ENCODE data around the gene BAHD1. TPM values are rescaled to one million over a fixed set of nuclear protein-coding genes. Genes with fewer than 3 reads are reported as not detected.

BAHD1 gene
- total RNA-seq, 4 donors from 2014 or later, result 9.0 to 35.5 (median 26.4) TPM

- DNase-seq, result peak; percentile 30
- no peaks in the 10 kb centered on the region for H3K9me3 ChIP-seq
- 0% methylated on average over 23 of the region's 119 CpGs; no CpG with 5 or more reads in 1 of the 2 donors for WGBS, 2 donors (ENCODE audit: low coverage in 1 of 2)
- TF ChIP-seq, protein P1, sequence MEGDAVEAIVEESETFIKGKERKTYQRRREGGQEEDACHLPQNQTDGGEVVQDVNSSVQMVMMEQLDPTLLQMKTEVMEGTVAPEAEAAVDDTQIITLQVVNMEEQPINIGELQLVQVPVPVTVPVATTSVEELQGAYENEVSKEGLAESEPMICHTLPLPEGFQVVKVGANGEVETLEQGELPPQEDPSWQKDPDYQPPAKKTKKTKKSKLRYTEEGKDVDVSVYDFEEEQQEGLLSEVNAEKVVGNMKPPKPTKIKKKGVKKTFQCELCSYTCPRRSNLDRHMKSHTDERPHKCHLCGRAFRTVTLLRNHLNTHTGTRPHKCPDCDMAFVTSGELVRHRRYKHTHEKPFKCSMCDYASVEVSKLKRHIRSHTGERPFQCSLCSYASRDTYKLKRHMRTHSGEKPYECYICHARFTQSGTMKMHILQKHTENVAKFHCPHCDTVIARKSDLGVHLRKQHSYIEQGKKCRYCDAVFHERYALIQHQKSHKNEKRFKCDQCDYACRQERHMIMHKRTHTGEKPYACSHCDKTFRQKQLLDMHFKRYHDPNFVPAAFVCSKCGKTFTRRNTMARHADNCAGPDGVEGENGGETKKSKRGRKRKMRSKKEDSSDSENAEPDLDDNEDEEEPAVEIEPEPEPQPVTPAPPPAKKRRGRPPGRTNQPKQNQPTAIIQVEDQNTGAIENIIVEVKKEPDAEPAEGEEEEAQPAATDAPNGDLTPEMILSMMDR (IDR thresholded peaks at IDR 0.05), result peak in 1 of 5 experiments; percentile 20
- TF ChIP-seq POLR2AphosphoS5 (IDR thresholded peaks at IDR 0.05) (no peak), EP300 (IDR thresholded peaks at IDR 0.05; ENCODE audit: low read depth) (no peak)
- in situ Hi-C loops (cut with MboI; ENCODE audit: low pct_ligation_motif_present in 1 of 4, low pct_unique_long_range_greater_than_20kb in 1 of 4, low sequenced_read_pairs in 3 of 4) (no loop called here), intact Hi-C loops (cut with DNase I; ENCODE audit: low total_unique reads) (no loop called here)
- H3K4me1 ChIP-seq, result peaks cover 27 to 61% (median 38%) of the 10 kb centered on the region in 4 donors
- H3K4me3 ChIP-seq, result peak overlapping the region; percentile 95 to 98 (median 95)
- H3K27me3 ChIP-seq, result peaks cover 11% of the 10 kb centered on the region
- peak overlapping the region; percentile 84 to 91 (median 90) for H3K27ac ChIP-seq
- H3K36me3 ChIP-seq, result no peaks in the 10 kb centered on the region
Measured at GRCh38 chr15:40441565-40442531, 1.1 kb downstream of the BAHD1 start.

- Histone ChIP-seq H3K4me1 (peaks cover 22 to 57% (median 34%) of the 10 kb centered on the region in 4 donors), H3K9me3 (no peaks in the 10 kb centered on the region), H3K4me3 (no peak overlapping the region), H3K27me3 (no peaks in the 10 kb centered on the region), H3K36me3 (no peaks in the 10 kb centered on the region), H3K27ac (no peak overlapping the region)
- intact Hi-C loops (cut with DNase I; ENCODE audit: low total_unique reads), result no loop called here
- TF ChIP-seq POLR2A (IDR thresholded peaks at IDR 0.05) (no peak), POLR2AphosphoS5 (IDR thresholded peaks at IDR 0.05) (no peak), EP300 (IDR thresholded peaks at IDR 0.05; ENCODE audit: low read depth) (no peak)
- TF ChIP-seq, protein P1 (IDR thresholded peaks at IDR 0.05), result no peak
- 85 to 90% methylated on average over 4 of the region's 4 CpGs for WGBS, 2 donors (ENCODE audit: low coverage in 1 of 2)
- in situ Hi-C loops (cut with MboI; ENCODE audit: low pct_ligation_motif_present in 1 of 4, low pct_unique_long_range_greater_than_20kb in 1 of 4, low sequenced_read_pairs in 3 of 4), result no loop called here
- no peak for DNase-seq
Measured at GRCh38 chr15:40443255-40443654, 2.5 kb downstream of the BAHD1 start.

GRCh38 chr15:40443846-40444245 is 3.1 kb downstream of the BAHD1 start:
- H3K9me3 ChIP-seq, result no peaks in the 10 kb centered on the region
- WGBS, 2 donors (ENCODE audit: low coverage in 1 of 2), result 78 to 100% methylated on average over 1 to 3 of the region's 3 CpGs
- no peak overlapping the region for H3K27ac ChIP-seq
- no peaks in the 10 kb centered on the region for H3K27me3 ChIP-seq
- H3K4me1 ChIP-seq, result peaks cover 22 to 59% (median 34%) of the 10 kb centered on the region in 4 donors
- no peak for DNase-seq
- H3K4me3 ChIP-seq, result no peak overlapping the region
- TF ChIP-seq POLR2A (IDR thresholded peaks at IDR 0.05) (no peak), POLR2AphosphoS5 (IDR thresholded peaks at IDR 0.05) (no peak), EP300 (IDR thresholded peaks at IDR 0.05; ENCODE audit: low read depth) (no peak)
- TF ChIP-seq, protein P1 (IDR thresholded peaks at IDR 0.05), result no peak
- intact Hi-C loops (cut with DNase I; ENCODE audit: low total_unique reads), result no loop called here
- H3K36me3 ChIP-seq, result no peaks in the 10 kb centered on the region
- in situ Hi-C loops (cut with MboI; ENCODE audit: low pct_ligation_motif_present in 1 of 4, low pct_unique_long_range_greater_than_20kb in 1 of 4, low sequenced_read_pairs in 3 of 4), result no loop called here

- Histone ChIP-seq H3K36me3 (no peaks in the 10 kb centered on the region), H3K9me3 (no peaks in the 10 kb centered on the region), H3K4me1 (peaks cover 18 to 57% (median 29%) of the 10 kb centered on the region in 4 donors), H3K4me3 (no peak overlapping the region), H3K27ac (peak overlapping the region in 1 of 4 donors; percentile 52), H3K27me3 (no peaks in the 10 kb centered on the region)
- in situ Hi-C loops (cut with MboI; ENCODE audit: low pct_ligation_motif_present in 1 of 4, low pct_unique_long_range_greater_than_20kb in 1 of 4, low sequenced_read_pairs in 3 of 4), result no loop called here
- WGBS, 2 donors (ENCODE audit: low coverage in 1 of 2), result 88 to 95% methylated on average over 4 to 5 of the region's 5 CpGs
- TF ChIP-seq, protein P1 (IDR thresholded peaks at IDR 0.05), result no peak
- no peak for TF ChIP-seq POLR2AphosphoS5 (IDR thresholded peaks at IDR 0.05)
- no peak for TF ChIP-seq EP300 (IDR thresholded peaks at IDR 0.05; ENCODE audit: low read depth)
- TF ChIP-seq POLR2A (IDR thresholded peaks at IDR 0.05), result no peak
- no peak for DNase-seq
- intact Hi-C loops (cut with DNase I; ENCODE audit: low total_unique reads), result no loop called here
Measured at GRCh38 chr15:40444736-40445135, 4.0 kb downstream of the BAHD1 start.

Measured in transverse colon (tissue), 4 donors.